ENCODE measurements around the gene ZNF423. TPM values are rescaled to one million over a fixed set of nuclear protein-coding genes. Genes with fewer than 3 reads are reported as not detected.

The ZNF423 gene
- polyA plus RNA-seq, 1 of the 3 experiments (the other 2 are of a cell fraction): 1.2 TPM

Small RNA genes within 50 kb of the gene (small RNA-seq; reads per million reads assigned to genes)
- gene MRPS21P7 (0 reads per million in 7 experiments), gene MRPS21P8 (0 reads per million in 7 experiments)

Other genes with a start within 250 kb of the ZNF423 start
- gene CNEP1R1, start 169.1 kb upstream of the ZNF423 start, polyA plus RNA-seq (2012; rRNA removed): 19.2 and 21.6 TPM in 2 replicates
- 10.1 and 12.9 TPM in 2 replicates for gene HEATR3, start 209.9 kb upstream of the ZNF423 start, polyA plus RNA-seq (2012; rRNA removed)